K562 (cell line): Measurements from ENCODE around the gene GBA2. TPM values are rescaled to one million over a fixed set of nuclear protein-coding genes. Genes with fewer than 3 reads are reported as not detected.

Experiments
- AFF4 ChIP-seq: sonication (generic); formaldehyde crosslinking; IDR thresholded peaks from 2 replicates; pipeline ENCODE4 v1.8.0; 2023; ENCODE audit warnings: mild to moderate bottlenecking, missing genetic modification reagents
- ARID3A ChIP-seq: IDR thresholded peaks from 2 replicates; pipeline ENCODE4 v1.6.1; 2012; ENCODE audit warnings: low read depth, low read length, improper control_type of control experiment, borderline replicate concordance
- CREM ChIP-seq: IDR thresholded peaks from 2 replicates; pipeline ENCODE4 v1.6.1; 2014; ENCODE audit warnings: antibody characterized with exemption, low read depth
- GTF2B ChIP-seq: IDR thresholded peaks from 2 replicates; pipeline ENCODE4 v1.6.1; 2011; ENCODE audit not compliant: insufficient read length; ENCODE audit errors: extremely low read depth
- KDM5B ChIP-seq: fragments of 200-600 bp; sonication (generic); IDR thresholded peaks from 2 replicates; pipeline ENCODE4 v1.6.1; 2012; ENCODE audit warnings: low read depth, mild to moderate bottlenecking, moderate library complexity, low read length, control low read depth, inconsistent platforms; ENCODE audit not compliant: insufficient replicate concordance
- MAX ChIP-seq: sonication (generic); formaldehyde crosslinking; IDR thresholded peaks from 2 replicates; pipeline ENCODE4 v1.9.0; 2022; ENCODE audit warnings: mild to moderate bottlenecking, missing genetic modification reagents
- NR2C1 ChIP-seq, 2 experiments: fragments of 450-650 bp; IDR thresholded peaks; 2 replicates each; pipeline ENCODE4 v1.6.1; 2017; ENCODE audit warnings: mild to moderate bottlenecking in 2 of 2, antibody characterized with exemption in 1 of 2, inconsistent platforms in 1 of 2, missing compliant biosample characterization in 1 of 2, missing genetic modification characterization in 1 of 2
- NR2C2 ChIP-seq, 2 experiments: fragments of 200-800 bp in 1 of 2; sonication (Bioruptor generic) in 1 of 2; sonication (generic) in 1 of 2; formaldehyde crosslinking in 1 of 2; IDR thresholded peaks; 2 replicates each; pipeline versions ENCODE4 v1.6.1 to v1.8.0; 2016 to 2022; ENCODE audit warnings: mild to moderate bottlenecking in 1 of 2, missing compliant biosample characterization in 1 of 2, missing genetic modification characterization in 1 of 2, missing genetic modification reagents in 1 of 2
- PHF20 ChIP-seq: fragments of 450-650 bp; IDR thresholded peaks from 2 replicates; pipeline ENCODE4 v1.6.1; 2018; ENCODE audit not compliant: partially characterized antibody
- POLR2H ChIP-seq: IDR thresholded peaks from 2 replicates; pipeline ENCODE4 v1.6.1; 2016; ENCODE audit warnings: missing genetic modification characterization, low read depth, mild to moderate bottlenecking, control low read depth, missing compliant biosample characterization, moderate library complexity
- TAF1 ChIP-seq: IDR thresholded peaks from 2 replicates; pipeline ENCODE4 v1.6.1; 2011; ENCODE audit warnings: mild to moderate bottlenecking, low read length, moderate library complexity; ENCODE audit not compliant: insufficient read depth, control insufficient read depth, severe bottlenecking; ENCODE audit errors: extremely low read depth
- TFAP4 ChIP-seq: sonication (generic); formaldehyde crosslinking; IDR thresholded peaks from 2 replicates; pipeline ENCODE4 v1.8.0; 2022; ENCODE audit warnings: missing genetic modification reagents, mild to moderate bottlenecking, moderate library complexity, borderline replicate concordance
- ZBTB1 ChIP-seq: sonication (generic); formaldehyde crosslinking; IDR thresholded peaks from 2 replicates; pipeline ENCODE4 v1.8.1; 2023; ENCODE audit warnings: missing genetic modification reagents, low read depth, mild to moderate bottlenecking, borderline replicate concordance
- ZBTB33 ChIP-seq: sonication (generic); formaldehyde crosslinking; IDR thresholded peaks from 2 replicates; pipeline ENCODE4 v1.8.1; 2023; ENCODE audit warnings: mild to moderate bottlenecking, missing genetic modification reagents
- ZNF3 ChIP-seq: fragments of 250-450 bp; sonication (Bioruptor Pico); IDR thresholded peaks from 2 replicates; pipeline ENCODE4 v1.5.0; 2021; ENCODE audit warnings: mild to moderate bottlenecking, moderate library complexity
- polyA plus RNA-seq, 8 experiments: library from polyadenylated mRNA; depleted of rRNA in 4 of 8; stranded (reverse) in 5 of 8; unstranded in 3 of 8; fragments of >200 nt; fragmentation: Nextera tagmentation in 2 of 8; fragmentation: Illumina TruSeq in 1 of 8; extraction: Ambion mirVana in 2 of 8; extraction: Trizol in 1 of 8; gene quantifications; 2 replicates each; pipeline versions ENCODE4 v1.2.1 to v1.2.3, GENCODE V29; 2011 to 2014; ENCODE audit warnings: inconsistent platforms in 1 of 8, missing spikeins in 1 of 8
- total RNA-seq, 7 experiments: library from RNA; depleted of rRNA in 6 of 7; stranded (reverse); fragments of >200 nt in 6 of 7; fragmentation: Illumina TruSeq in 2 of 7; extraction: Trizol in 2 of 7; gene quantifications; 2 replicates each; pipeline versions ENCODE4 v1.2.1 to v1.2.3, GENCODE V29; 2011 to 2021; ENCODE audit warnings: low replicate concordance in 1 of 7

The GBA2 gene
- total and polyA plus RNA-seq, 9 of the 15 experiments (the other 6 are each of a cell fraction or from before 2014, with no cell fraction given), result 14.1 to 60.4 (median 32.1) TPM

- TF ChIP-seq ZNF3 (CRISPR knock-in tag), result no peak
- TF ChIP-seq NR2C2 (CRISPR knock-in tag; IDR thresholded peaks at IDR 0.05), result peak; percentile 25; the same call in 1 of the 2 replicates
- TF ChIP-seq NR2C2 (tag; IDR thresholded peaks at IDR 0.05), result no peak; the same call in 1 of the 2 replicates
- 0 out of 2 replicates have a peak, but pooled peaks have one; percentile 12 for TF ChIP-seq ZBTB33 (CRISPR knock-in tag)
- peak; percentile 77 for TF ChIP-seq TAF1
- peak; percentile 42; the same call in 1 of the 2 replicates for TF ChIP-seq POLR2H (tag)
- TF ChIP-seq ZBTB1 (CRISPR knock-in tag), result no peak; the same call in 1 of the 2 replicates
- TF ChIP-seq NR2C1 (IDR thresholded peaks at IDR 0.05), result no peak
- TF ChIP-seq NR2C1 (tag; IDR thresholded peaks at IDR 0.05), result peak; percentile 45
- TF ChIP-seq ARID3A, result no peak
- no peak for TF ChIP-seq GTF2B
- peak; percentile 50 for TF ChIP-seq PHF20
- peak; percentile 96 for TF ChIP-seq CREM
- 0 out of 2 replicates have a peak, but pooled peaks have one; percentile 51 for TF ChIP-seq AFF4 (CRISPR knock-in tag)
- peak; percentile 62 for TF ChIP-seq TFAP4 (CRISPR knock-in tag)
- peak; percentile 45; the same call in 1 of the 2 replicates for TF ChIP-seq MAX (CRISPR knock-in tag)
- peak; percentile 38 for TF ChIP-seq KDM5B
These were observed 16.7 kb downstream of the GBA2 start, which contains the start of the genes CREB3 and TLN1 (continued) for GRCh38 chr9:35732185-35732799.
